Vagina (tissue), 2 donors: ENCODE results near the gene RNF167.

Experiments used
- POLR2A ChIP-seq, 2 donors: fragments of 450-650 bp; IDR thresholded peaks; one replicate each; pipeline ENCODE4 v1.6.1; 2017; ENCODE audit warnings: antibody characterized with exemption in 2 of 2, mild to moderate bottlenecking in 2 of 2, moderate library complexity in 2 of 2
- TF ChIP-seq, protein P1 (sequence below), 3 experiments: fragments of 450-650 bp in 2 of 3; fragments of 200-600 bp in 1 of 3; sonication (generic) in 1 of 3; IDR thresholded peaks; one replicate each; pipeline ENCODE4 v1.5.1; 2017 to 2019; ENCODE audit warnings: antibody characterized with exemption in 3 of 3, mild to moderate bottlenecking in 2 of 3, moderate library complexity in 2 of 3

DNA sequence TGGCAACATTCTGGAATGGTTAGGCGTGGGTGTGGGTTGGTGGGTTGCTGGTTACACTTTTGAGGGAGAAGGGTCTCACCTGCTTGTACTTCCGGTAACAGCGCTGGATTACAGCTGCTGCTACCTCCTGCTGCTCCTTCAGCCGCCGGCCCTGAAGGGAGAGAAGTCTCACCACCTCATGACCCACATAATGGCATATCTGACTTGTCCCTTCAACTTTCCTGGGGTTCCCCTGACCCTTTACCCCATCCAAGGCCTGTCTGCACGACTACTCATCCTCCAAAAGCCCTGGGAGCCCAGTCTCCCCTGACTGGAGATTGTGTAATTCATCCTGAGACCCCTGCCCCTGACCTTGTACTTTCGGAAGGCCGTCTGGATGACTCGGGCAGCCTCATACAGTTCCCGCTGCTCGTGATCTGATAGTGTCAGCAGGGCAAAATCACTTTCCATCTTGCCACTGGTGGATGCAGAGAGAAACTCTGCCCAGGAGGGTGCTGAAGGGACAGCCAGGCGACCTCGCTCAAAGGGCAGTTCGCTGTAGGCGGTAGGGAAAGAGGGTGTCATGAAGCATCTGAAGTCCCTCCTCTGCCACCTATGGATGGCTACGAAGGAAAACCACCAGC lies 29.6 kb downstream of the RNF167 start:
- no peak for TF ChIP-seq POLR2A (IDR thresholded peaks at IDR 0.05)
- TF ChIP-seq, protein P1, sequence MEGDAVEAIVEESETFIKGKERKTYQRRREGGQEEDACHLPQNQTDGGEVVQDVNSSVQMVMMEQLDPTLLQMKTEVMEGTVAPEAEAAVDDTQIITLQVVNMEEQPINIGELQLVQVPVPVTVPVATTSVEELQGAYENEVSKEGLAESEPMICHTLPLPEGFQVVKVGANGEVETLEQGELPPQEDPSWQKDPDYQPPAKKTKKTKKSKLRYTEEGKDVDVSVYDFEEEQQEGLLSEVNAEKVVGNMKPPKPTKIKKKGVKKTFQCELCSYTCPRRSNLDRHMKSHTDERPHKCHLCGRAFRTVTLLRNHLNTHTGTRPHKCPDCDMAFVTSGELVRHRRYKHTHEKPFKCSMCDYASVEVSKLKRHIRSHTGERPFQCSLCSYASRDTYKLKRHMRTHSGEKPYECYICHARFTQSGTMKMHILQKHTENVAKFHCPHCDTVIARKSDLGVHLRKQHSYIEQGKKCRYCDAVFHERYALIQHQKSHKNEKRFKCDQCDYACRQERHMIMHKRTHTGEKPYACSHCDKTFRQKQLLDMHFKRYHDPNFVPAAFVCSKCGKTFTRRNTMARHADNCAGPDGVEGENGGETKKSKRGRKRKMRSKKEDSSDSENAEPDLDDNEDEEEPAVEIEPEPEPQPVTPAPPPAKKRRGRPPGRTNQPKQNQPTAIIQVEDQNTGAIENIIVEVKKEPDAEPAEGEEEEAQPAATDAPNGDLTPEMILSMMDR (IDR thresholded peaks at IDR 0.05), result no peak
